Left kidney (tissue), 8 donors: ENCODE measurements around the gene HIPK3. TPM values are rescaled to one million over a fixed set of nuclear protein-coding genes. Genes with fewer than 3 reads are reported as not detected.
A peak's percentile ranks its signal among the peaks of the same experiment; 100 is the strongest.
"Not testable (repeated sequence)": the region's sequence is repeated elsewhere in the genome, so short reads cannot be mapped to it uniquely, and the experiment has no call there.

ENCODE experiments used
- DNase-seq: peaks from one replicate; pipeline ENCODE4 v3.0.0-alpha.2; 2013
- long read RNA-seq, 8 donors: transcript quantifications; one replicate each; lab custom pipeline, GENCODE V29; 2026
- polyA plus RNA-seq: library from polyadenylated mRNA; unstranded; fragments of 120-200 nt; gene quantifications from one replicate; pipeline ENCODE4 v1.2.1, GENCODE V29; 2013; ENCODE audit not compliant: insufficient read length

HIPK3 gene
- polyA plus RNA-seq = 53.6 TPM
- long read RNA-seq, donor 1, full-length matches to known transcripts = 5 of 11 reads
- long read RNA-seq, donor 1, partial matches to known transcripts = 6 of 11 reads
- long read RNA-seq, donor 1, other reads (novel, unspliced or antisense) = 0 of 11 reads
- long read RNA-seq, donor 2, full-length matches to known transcripts = 2 of 14 reads
- long read RNA-seq, donor 2, partial matches to known transcripts = 12 of 14 reads
- long read RNA-seq, donor 2, other reads (novel, unspliced or antisense) = 0 of 14 reads
- long read RNA-seq, donor 3 = 0 reads
- long read RNA-seq, donor 4 = 0 reads
- long read RNA-seq, donor 5, full-length matches to known transcripts = 1 of 1 reads
- long read RNA-seq, donor 5, partial matches to known transcripts = 0 of 1 reads
- long read RNA-seq, donor 5, other reads (novel, unspliced or antisense) = 0 of 1 reads
- long read RNA-seq, donor 6, full-length matches to known transcripts = 4 of 4 reads
- long read RNA-seq, donor 6, partial matches to known transcripts = 0 of 4 reads
- long read RNA-seq, donor 6, other reads (novel, unspliced or antisense) = 0 of 4 reads
- long read RNA-seq, donor 7, partial matches to known transcripts = 53 of 54 reads
- long read RNA-seq, donor 7, other reads (novel, unspliced or antisense) = 0 of 54 reads
- long read RNA-seq, donor 8 = 0 reads

- DNase-seq = peak; percentile 73
These were observed at the start of gene HIPK3 for GRCh38 chr11:33257160-33257896. TSS of gene HIPK3 (plus strand) at chr11:33257381.

GRCh38 chr11:33207408-33207985, 49.7 kb upstream of the HIPK3 start:
- DNase-seq = peak; percentile 21

DNA sequence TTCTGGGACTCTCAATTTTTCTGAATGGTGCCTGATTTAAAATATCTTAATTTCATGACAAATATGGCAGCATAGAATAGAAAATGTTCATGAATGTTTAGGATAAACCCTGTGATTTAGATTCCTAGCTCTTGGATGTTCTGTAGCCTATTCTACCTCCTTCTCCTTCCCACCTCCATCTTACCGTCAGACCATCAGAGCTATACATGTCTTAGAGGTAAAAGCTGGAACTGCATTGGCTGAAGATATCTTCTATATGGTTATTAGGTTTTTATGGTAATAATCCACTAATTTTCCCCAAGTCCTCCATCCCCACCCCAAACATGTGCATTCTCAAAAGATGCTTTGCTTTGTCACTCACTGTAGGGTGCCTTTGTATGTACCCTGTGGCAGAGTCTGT, 49.0 kb upstream of the HIPK3 start:
- no peak for DNase-seq

DNA sequence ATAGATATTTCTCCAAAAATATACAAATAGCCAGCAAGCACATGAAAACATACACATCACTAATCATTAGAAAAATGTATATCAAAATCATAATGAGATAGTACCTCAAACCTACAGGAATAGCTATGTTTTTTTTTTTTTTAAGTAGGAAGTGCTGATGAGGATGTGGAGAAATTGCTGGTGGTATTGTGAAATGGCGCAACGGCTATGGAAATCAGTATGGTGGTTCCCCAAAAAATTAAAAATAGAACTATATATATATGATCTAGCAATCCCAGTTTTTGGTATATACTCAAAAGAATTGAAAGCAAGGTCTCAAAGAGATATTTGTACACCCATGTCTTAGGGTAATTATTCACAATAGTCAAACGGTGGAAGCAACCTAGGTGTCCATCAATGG, 46.0 kb upstream of the HIPK3 start:
- DNase-seq = no peak

DNA sequence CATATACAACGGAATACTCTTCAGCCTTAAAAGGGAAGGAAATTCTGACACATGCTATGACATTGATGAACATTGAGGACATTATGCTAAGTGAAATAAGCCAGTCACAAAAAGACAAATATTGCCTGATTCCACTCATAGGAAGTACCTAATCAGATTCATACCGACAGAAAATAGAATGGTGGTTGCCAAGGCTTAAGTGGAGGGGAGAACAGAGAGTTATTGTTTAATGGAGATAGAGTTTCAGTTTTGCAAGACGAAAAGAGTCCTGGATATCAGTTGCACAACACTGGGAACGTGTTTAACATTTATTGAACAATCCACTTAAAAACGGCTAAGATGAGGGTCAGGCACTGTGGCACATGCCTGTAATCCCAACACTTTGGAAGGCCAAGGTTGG, 45.6 kb upstream of the HIPK3 start:
- DNase-seq = no peak

DNA sequence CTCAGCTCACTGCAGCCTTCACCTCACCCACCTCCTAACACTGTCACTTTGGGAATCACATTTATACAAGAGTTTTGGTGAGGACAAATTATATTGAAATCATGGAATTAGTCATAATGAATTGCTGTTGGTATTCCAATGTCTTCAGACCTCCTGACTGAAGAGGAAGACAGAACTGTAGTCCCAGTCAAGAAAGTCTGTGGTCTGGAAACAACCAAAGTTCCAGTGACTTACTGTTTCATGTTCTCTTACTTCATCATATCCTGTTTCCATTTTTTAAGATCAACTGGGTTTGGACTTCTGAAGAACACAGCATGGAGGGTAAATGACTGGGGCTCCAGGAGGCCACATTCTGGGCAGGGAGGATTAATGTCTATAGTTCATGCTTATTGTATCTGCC, 43.0 kb upstream of the HIPK3 start:
- no peak for DNase-seq

GRCh38 chr11:33214767-33215166, 42.4 kb upstream of the HIPK3 start:
- DNase-seq = no peak

DNA sequence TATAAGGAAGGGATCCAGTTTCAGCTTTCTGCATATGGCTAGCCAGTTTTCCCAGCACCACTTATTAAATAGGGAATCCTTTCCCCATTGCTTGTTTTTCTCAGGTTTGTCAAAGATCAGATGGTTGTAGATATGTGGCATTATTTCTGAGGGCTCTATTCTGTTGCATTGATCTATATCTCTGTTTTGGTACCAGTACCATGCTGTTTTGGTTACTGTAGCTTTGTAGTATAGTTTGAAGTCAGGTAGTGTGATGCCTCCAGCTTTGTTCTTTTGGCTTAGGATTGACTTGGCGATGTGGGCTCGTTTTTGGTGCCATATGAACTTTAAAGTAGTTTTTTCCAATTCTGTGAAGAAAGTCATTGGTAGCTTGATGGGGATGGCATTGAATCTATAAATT, 40.5 kb upstream of the HIPK3 start:
- not testable (repeated sequence) for DNase-seq

DNA sequence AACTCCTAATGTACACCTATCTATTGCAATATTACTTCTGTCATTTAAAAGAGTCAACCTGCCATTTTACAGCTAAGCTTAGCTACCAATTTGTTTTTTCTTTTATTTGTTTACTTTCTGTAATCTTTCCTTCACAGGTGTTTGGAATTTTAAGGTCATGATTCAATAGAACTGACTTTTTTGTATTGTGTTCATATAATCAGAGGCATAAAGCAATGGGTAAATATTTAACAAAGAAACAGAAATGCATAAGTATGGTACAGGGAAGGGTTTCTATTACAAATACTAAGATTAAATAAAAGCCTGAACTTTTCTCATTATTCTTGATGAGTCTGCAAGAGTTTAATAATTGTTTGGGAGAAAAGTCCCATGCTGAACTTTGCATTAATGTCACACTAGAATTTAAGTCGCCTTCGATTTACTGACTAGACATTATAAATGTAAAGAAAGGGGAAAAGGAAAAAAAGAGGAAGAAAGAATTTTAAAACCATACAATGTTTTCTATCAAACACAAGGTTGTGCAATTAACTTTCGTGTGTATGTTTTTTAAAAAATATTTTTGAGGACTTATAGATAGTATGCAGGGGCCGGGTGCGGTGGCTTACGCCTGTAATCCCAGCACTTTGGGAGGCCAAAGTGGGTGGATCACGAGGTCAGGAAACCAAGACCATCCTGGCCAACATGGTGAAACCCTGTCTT, 35.0 kb upstream of the HIPK3 start:
- DNase-seq = no peak

DNA sequence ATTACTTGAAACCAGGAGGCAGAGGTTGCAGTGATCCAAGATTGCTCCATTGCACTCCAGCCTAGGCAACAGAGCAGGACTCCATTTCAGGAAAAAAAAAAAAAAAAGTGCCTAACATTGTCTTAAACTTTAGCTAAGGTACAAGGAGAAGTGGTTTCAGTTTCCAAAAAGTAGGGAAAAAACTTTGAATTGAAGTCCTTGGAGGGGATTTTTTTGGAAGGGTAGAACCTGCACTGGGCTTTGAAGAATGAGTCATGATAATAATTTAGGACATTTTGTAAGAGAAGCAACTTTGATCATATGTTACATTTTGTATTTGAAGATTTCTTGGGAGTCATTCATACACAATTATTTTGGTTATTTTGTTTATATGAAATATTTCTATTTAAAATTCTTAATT, 31.8 kb upstream of the HIPK3 start:
- no peak for DNase-seq

DNA sequence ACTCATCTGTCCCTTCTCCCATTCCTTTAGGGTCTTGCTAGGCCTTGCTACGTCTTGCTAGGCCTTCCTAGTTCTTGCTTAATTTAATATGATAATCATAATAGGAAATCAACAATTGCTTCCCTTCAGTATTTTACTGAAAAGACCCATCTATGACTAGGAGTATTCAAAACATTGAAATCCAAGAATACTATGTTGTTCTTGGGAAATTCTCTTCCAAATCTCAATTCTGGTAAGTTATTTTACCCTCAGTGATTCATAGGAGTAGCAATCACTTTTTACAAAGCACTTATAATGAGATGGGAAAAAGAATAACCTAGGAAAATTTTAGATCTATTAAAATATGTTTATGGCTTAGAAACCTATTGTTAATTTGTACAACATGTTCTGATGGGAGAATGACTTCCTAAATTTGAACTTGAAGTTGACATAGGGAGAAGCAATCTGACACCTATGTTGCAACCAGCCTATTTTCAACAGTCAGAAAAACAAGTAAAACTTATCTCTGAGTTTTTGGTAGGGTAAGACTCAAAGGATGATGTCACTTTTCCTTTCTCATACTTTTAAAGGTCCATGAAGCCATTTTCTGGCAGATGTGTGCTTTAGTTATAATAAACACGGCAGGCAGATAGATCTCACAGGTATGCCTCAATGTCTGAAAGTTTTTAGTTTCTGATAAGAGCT, 29.5 kb upstream of the HIPK3 start:
- no peak for DNase-seq

- no peak for DNase-seq
These were observed 22.6 kb upstream of the HIPK3 start for GRCh38 chr11:33234397-33235190.

GRCh38 chr11:33237039-33237597, 20.1 kb upstream of the HIPK3 start:
- DNase-seq = no peak

GRCh38 chr11:33242575-33242974, 14.6 kb upstream of the HIPK3 start:
- DNase-seq = no peak

GRCh38 chr11:33243654-33244053, 13.5 kb upstream of the HIPK3 start:
- not testable (repeated sequence) for DNase-seq

GRCh38 chr11:33248416-33248971, 8.7 kb upstream of the HIPK3 start:
- no peak for DNase-seq

DNA sequence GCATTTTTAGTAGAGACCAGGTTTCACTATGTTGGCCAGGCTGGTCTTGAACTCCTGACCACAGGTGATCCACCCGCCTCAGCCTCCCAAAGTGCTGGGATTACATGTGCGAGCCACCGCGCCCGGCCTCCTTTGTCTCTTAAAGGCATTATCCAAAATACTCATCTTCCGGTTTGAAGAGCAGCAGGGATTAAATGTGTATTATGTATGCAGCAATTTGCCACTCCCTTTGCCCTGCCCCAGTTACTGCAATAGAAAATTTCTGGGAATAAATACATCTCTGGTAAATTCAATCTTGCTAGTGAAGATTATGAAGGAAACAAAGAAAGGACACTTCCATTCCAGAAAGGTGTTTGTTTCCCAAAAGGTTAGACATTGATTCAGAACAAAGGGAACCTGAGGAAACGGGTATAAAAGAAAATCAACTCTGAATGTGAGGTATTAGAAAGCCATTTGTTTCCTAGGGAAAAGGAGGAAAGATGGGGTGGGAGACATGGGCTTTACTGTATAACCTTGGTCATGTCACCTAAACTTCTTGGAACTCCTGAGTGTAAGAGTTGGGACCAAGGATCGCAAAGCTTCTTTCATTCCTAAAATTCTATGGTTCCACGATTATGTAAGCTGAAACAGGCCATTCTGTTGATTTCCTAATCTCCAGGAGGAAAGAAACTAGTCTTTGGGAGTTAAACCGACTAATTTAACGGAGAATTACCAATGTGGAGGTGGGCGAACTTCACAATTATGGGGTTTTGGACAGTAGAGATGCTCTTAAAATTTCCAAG, 959 bp upstream of the HIPK3 start:
- no peak for DNase-seq

DNA sequence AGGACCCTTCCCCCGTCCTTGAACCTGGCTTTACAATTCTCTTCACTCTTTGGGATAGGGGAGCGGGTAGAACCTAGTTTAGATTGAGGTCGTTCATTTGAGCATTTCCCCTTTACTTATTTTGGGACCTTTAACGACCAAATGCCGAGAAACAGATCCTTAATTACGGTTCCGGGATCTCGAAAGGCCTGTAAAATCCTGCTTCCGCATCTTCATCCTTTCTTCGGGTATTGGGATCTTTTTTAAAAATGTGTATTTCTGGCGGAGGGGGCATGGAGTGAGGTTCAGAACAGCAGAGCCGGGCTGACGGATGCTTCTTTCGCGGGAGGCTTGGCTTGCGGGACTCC, 395 bp upstream of the HIPK3 start:
- no peak for DNase-seq
